ENCODE results near the gene MLLT10.

The MLLT10 gene

GRCh38 chr10:21638681-21639080 is 104.6 kb downstream of the MLLT10 start:
- DNase-seq (ENCODE audit: low spot score): no peak

- no peak for DNase-seq (ENCODE audit: low spot score)
Observed at GRCh38 chr10:21648040-21648439, 114.0 kb downstream of the MLLT10 start.

GRCh38 chr10:21649454-21649872 is 115.4 kb downstream of the MLLT10 start:
- DNase-seq (ENCODE audit: low spot score): no peak

GRCh38 chr10:21650353-21650752 is 116.3 kb downstream of the MLLT10 start:
- no peak for DNase-seq (ENCODE audit: low spot score)

GRCh38 chr10:21655236-21655635 is 121.2 kb downstream of the MLLT10 start:
- DNase-seq (ENCODE audit: low spot score): no peak

- DNase-seq (ENCODE audit: low spot score): no peak
Observed at GRCh38 chr10:21655687-21656086, 121.7 kb downstream of the MLLT10 start.

GRCh38 chr10:21661087-21661486 is 127.1 kb downstream of the MLLT10 start:
- no peak for DNase-seq (ENCODE audit: low spot score)

- DNase-seq (ENCODE audit: low spot score): no peak
Observed at GRCh38 chr10:21661935-21662334, 127.9 kb downstream of the MLLT10 start.

- no peak for DNase-seq (ENCODE audit: low spot score)
Observed at GRCh38 chr10:21662635-21663034, 128.6 kb downstream of the MLLT10 start.

- DNase-seq (ENCODE audit: low spot score): no peak
Observed at GRCh38 chr10:21668831-21669230, 134.8 kb downstream of the MLLT10 start.

- DNase-seq (ENCODE audit: low spot score): no peak
Observed at GRCh38 chr10:21670391-21670790, 136.4 kb downstream of the MLLT10 start.

GRCh38 chr10:21673668-21674067 is 139.6 kb downstream of the MLLT10 start:
- no peak for DNase-seq (ENCODE audit: low spot score)

GRCh38 chr10:21675157-21675796 is 141.2 kb downstream of the MLLT10 start:
- DNase-seq (ENCODE audit: low spot score): peak; percentile 54

GRCh38 chr10:21677551-21677950 is 143.5 kb downstream of the MLLT10 start:
- no peak for DNase-seq (ENCODE audit: low spot score)

GRCh38 chr10:21681156-21681555 is 147.1 kb downstream of the MLLT10 start:
- no peak for DNase-seq (ENCODE audit: low spot score)

GRCh38 chr10:21687266-21688008 is 153.4 kb downstream of the MLLT10 start:
- no peak for DNase-seq (ENCODE audit: low spot score)

- DNase-seq (ENCODE audit: low spot score): no peak
Observed at GRCh38 chr10:21688009-21688332, 153.9 kb downstream of the MLLT10 start.

GRCh38 chr10:21688870-21689269 is 154.8 kb downstream of the MLLT10 start:
- DNase-seq (ENCODE audit: low spot score): no peak

- no peak for DNase-seq (ENCODE audit: low spot score)
Observed at GRCh38 chr10:21689881-21690280, 155.8 kb downstream of the MLLT10 start.

GRCh38 chr10:21692916-21693315 is 158.9 kb downstream of the MLLT10 start:
- DNase-seq (ENCODE audit: low spot score): no peak

GRCh38 chr10:21693418-21693817 is 159.4 kb downstream of the MLLT10 start:
- DNase-seq (ENCODE audit: low spot score): no peak

- no peak for DNase-seq (ENCODE audit: low spot score)
Observed at GRCh38 chr10:21694631-21695030, 160.6 kb downstream of the MLLT10 start.

- DNase-seq (ENCODE audit: low spot score): no peak
Observed at GRCh38 chr10:21696302-21696701, 162.3 kb downstream of the MLLT10 start.

GRCh38 chr10:21699575-21699974 is 165.5 kb downstream of the MLLT10 start:
- no peak for DNase-seq (ENCODE audit: low spot score)

Measured in D341Med (cell line).